ENCODE data around the gene N4BP2L2.

DNA sequence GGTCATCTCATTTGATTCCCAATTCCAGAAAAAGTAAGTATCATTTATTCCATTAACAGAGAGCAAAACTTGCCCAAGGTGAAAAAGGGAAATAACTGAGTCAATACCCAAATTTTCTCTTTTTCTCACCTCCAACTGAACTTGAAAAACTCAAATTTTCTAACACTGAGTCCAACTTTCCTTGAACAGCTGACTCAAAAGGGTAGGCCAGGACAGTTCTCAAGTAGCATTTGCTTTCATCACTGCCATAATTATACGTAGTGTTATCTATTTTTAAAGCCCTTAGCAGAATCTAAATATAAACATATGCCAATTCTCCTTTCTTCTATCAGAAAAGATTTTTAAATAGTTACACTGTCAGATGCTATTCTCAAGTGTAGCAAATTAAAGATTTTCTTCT lies 3.5 kb downstream of the N4BP2L2 start:
- TF ChIP-seq, protein P1, sequence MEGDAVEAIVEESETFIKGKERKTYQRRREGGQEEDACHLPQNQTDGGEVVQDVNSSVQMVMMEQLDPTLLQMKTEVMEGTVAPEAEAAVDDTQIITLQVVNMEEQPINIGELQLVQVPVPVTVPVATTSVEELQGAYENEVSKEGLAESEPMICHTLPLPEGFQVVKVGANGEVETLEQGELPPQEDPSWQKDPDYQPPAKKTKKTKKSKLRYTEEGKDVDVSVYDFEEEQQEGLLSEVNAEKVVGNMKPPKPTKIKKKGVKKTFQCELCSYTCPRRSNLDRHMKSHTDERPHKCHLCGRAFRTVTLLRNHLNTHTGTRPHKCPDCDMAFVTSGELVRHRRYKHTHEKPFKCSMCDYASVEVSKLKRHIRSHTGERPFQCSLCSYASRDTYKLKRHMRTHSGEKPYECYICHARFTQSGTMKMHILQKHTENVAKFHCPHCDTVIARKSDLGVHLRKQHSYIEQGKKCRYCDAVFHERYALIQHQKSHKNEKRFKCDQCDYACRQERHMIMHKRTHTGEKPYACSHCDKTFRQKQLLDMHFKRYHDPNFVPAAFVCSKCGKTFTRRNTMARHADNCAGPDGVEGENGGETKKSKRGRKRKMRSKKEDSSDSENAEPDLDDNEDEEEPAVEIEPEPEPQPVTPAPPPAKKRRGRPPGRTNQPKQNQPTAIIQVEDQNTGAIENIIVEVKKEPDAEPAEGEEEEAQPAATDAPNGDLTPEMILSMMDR (IDR thresholded peaks at IDR 0.05): no peak
- no peak for TF ChIP-seq EZH2 (IDR thresholded peaks at IDR 0.05)
- TF ChIP-seq EZH2phosphoT487 (IDR thresholded peaks at IDR 0.05): no peak

All from neural progenitor cell (in vitro differentiated cells).